Naive thymus-derived CD8-positive, alpha-beta T cell (primary cell): Measurements from ENCODE around the gene FIGN. TPM values are rescaled to one million over a fixed set of nuclear protein-coding genes. Genes with fewer than 3 reads are reported as not detected.

Source experiments
- ATAC-seq, 2 donors: fragments of 150-1000 bp; cut with Tn5 transposase in 1 of 2; sonication (Bioruptor Pico), chemical (Tn5 transposase) in 1 of 2; 1 replicate in 1 of 2; 2 replicates in 1 of 2; pipeline ENCODE4 v1.10.0; 2021; ENCODE audit warnings: mild to moderate bottlenecking in 2 of 2, moderate library complexity in 2 of 2
- POLR2A ChIA-PET: fragments of 350-600 bp; sonication (Branson Sonifier 250); formaldehyde crosslinking; loops from one replicate; lab custom pipeline; 2021; ENCODE audit warnings: antibody characterized with exemption; lab: Charles Lee
- DNase-seq, 10 donors: peaks; one replicate each; pipeline versions ENCODE4 v3.0.0 to v3.0.0-alpha.2; 2020 to 2022
- H3K27ac Mint-ChIP-seq, 10 donors: one replicate each; pipeline ENCODE4 v1.8.0; 2020 to 2022; ENCODE audit warnings: mild to moderate bottlenecking in 10 of 10, mixed read lengths in 10 of 10, moderate library complexity in 4 of 10, inconsistent platforms in 1 of 10
- H3K27me3 Mint-ChIP-seq, 5 donors: one replicate each; pipeline ENCODE4 v1.8.0; 2021 to 2022; ENCODE audit warnings: mixed read lengths in 5 of 5
- H3K36me3 Mint-ChIP-seq, 3 donors: one replicate each; pipeline ENCODE4 v1.8.0; 2020 to 2022; ENCODE audit warnings: mixed read lengths in 3 of 3, mild to moderate bottlenecking in 2 of 3, inconsistent platforms in 1 of 3
- H3K4me1 Mint-ChIP-seq, 4 donors: one replicate each; pipeline ENCODE4 v1.8.0; 2021 to 2022; ENCODE audit warnings: mixed read lengths in 4 of 4
- H3K4me3 Mint-ChIP-seq, 10 donors: one replicate each; pipeline ENCODE4 v1.8.0; 2020 to 2022; ENCODE audit warnings: mild to moderate bottlenecking in 10 of 10, mixed read lengths in 10 of 10, moderate library complexity in 6 of 10, inconsistent platforms in 1 of 10
- H3K9me3 Mint-ChIP-seq, 9 donors: one replicate each; pipeline ENCODE4 v1.8.0; 2020 to 2022; ENCODE audit warnings: mixed read lengths in 9 of 9, mild to moderate bottlenecking in 3 of 9, inconsistent platforms in 1 of 9, moderate library complexity in 1 of 9
- polyA plus RNA-seq, 3 donors: library from polyadenylated mRNA; unstranded; fragments of 300-500 nt; fragmentation: Illumina TruSeq; gene quantifications; one replicate each; pipeline ENCODE4 v1.2.3, GENCODE V29; 2021
- total RNA-seq, 8 experiments: library from RNA in 2 of 8; stranded (reverse) in 2 of 8; gene quantifications; one replicate each; pipeline ENCODE4 v1.2.3 and lab custom pipeline; 2021 to 2026

The FIGN gene
- total and polyA plus RNA-seq, 5 experiments from 2014 or later = not detected

DNA sequence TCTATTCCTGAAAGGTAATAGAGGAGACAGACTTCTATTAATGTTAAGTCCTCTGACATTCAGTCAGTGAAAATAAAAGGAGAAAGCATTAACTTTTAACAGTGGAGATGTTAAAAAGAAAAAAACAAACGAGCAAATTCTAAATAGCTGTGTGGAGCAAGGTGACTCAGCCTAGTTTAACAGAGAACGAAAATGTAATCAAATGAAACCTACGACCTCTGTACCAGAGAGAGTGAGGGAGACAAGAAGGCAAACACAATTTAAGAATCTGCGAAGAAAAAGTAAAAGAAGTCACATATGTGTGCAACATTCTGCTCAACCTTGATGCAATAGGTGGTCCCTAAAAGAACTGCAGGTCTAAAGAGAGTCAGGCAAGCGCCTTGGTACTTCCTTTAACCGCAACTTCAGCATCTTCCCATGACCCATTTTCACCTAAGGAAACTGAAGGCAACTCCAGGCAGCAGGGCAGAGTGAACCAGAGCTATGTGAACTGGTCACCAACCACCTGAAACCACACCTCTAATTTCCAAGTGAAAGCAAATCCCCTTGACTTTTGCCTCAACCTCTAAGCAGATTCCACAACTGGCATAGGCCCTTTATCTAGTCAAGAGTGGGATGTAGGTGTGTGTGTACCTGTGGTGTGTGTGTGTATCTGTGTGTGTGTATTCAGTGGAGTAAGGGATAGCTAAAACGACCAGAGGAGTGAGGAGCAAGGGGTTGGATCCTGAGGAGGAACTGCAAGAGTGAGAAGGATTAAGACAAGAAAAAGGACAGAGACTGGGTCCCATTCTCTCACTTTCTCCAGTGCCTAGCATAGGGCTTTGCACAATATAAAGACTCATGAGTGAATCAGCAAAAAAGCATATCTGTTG lies 43.0 kb downstream of the FIGN start:
- H3K36me3 Mint-ChIP-seq = no peaks in the 10 kb centered on the region
- DNase-seq (no peak), ATAC-seq (no peak)
- no peak overlapping the region for H3K4me3 Mint-ChIP-seq
- peaks cover 0 to 7% (median 0%) of the 10 kb centered on the region in 5 donors for H3K27me3 Mint-ChIP-seq
- no peaks in the 10 kb centered on the region for H3K4me1 Mint-ChIP-seq
- H3K27ac Mint-ChIP-seq = no peak overlapping the region
- peaks cover 0 to 23% (median 2%) of the 10 kb centered on the region in 9 donors for H3K9me3 Mint-ChIP-seq
- POLR2A ChIA-PET = no interaction called here

DNA sequence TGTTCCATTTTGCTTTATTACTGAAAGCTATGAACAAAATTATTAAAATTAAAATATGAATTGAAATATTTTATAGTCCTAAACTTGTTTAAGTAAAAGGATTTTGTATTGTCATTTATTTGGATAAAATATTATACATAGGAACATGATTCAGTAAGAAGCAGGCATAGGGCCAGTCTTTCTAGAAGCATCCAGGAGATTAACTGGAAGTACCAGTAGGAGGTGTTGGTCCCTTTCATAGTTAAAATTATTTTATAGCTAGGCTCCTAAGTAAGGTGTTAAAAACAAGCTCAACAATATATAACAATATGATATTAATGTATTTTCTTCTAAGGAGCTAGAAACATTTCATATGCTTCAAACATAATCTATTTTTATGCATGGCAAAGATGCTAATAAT lies 43.7 kb downstream of the FIGN start:
- Mint-ChIP-seq H3K4me1 (no peaks in the 10 kb centered on the region), H3K27me3 (peaks cover 0 to 7% (median 0%) of the 10 kb centered on the region in 5 donors), H3K9me3 (peaks cover 0 to 24% (median 2%) of the 10 kb centered on the region in 9 donors), H3K4me3 (no peak overlapping the region), H3K36me3 (no peaks in the 10 kb centered on the region), H3K27ac (no peak overlapping the region)
- DNase-seq = no peak
- POLR2A ChIA-PET = no interaction called here
- no peak for ATAC-seq

DNA sequence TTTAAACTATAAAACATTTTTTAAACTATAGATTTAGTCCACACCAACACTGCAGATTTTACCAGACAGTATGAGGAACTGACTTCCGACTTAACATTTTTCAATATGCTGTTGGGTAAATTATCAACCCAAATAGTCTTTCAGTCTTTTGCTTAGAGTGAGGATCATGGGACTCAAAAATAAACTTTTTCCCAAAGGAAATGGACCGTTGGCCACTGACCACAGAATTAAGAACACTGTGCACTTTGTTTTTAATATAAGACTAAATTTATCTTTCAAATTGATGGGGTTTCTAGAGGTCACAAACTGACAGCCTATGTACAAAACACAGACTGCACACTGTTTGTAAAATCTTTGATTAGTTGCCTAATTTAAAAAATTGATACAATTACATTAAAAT lies 44.9 kb downstream of the FIGN start:
- H3K9me3 Mint-ChIP-seq = peaks cover 0 to 24% (median 2%) of the 10 kb centered on the region in 9 donors
- no peaks in the 10 kb centered on the region for H3K36me3 Mint-ChIP-seq
- no peak for ATAC-seq
- no peaks in the 10 kb centered on the region for H3K4me1 Mint-ChIP-seq
- DNase-seq = no peak
- H3K4me3 Mint-ChIP-seq = no peak overlapping the region
- no peak overlapping the region for H3K27ac Mint-ChIP-seq
- POLR2A ChIA-PET = no interaction called here
- H3K27me3 Mint-ChIP-seq = peaks cover 0 to 7% (median 0%) of the 10 kb centered on the region in 5 donors

DNA sequence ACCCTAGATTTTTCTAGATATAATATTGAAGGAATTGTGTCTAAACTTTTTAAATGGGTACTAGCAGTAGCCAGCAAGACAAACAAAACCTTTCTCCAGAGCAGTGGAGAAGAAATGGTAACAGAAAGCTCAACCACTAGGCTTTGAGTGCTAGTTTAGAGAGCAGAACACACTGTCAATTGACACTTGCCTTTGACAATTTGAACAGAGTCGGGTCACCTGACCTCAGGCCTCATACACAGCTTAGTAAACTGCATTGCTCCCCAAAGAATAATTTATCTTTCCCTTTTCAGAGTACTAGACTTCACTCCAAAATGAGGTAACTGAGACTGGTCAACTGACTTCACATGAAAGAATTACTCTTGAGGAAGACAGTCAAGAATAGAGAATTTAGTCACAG lies 48.6 kb downstream of the FIGN start:
- Mint-ChIP-seq H3K4me3 (no peak overlapping the region), H3K27ac (no peak overlapping the region), H3K9me3 (peaks cover 0 to 20% (median 2%) of the 10 kb centered on the region in 9 donors), H3K27me3 (peaks cover 0 to 1% (median 0%) of the 10 kb centered on the region in 5 donors), H3K36me3 (no peaks in the 10 kb centered on the region), H3K4me1 (no peaks in the 10 kb centered on the region)
- POLR2A ChIA-PET = no interaction called here
- no peak for ATAC-seq
- DNase-seq = no peak

DNA sequence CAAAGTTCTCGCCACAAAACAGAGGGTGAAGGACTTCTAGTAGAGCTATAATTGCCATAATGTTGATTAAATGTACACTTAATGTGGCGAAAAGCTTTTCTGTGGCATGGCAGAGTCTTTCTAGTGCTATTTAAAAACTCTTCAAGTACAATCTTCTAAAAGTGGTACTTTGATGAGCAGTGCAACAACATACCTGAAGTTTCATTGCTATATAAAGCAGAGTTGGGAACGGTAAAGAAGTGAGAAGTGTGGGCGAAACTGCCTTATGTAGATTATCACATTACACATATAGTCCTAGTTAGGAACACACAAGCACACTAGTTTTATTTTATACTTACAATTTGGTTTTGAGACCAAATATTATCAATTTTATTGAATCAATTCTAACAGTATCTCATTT lies 49.5 kb downstream of the FIGN start:
- DNase-seq (no peak), ATAC-seq (no peak)
- Mint-ChIP-seq H3K4me1 (no peaks in the 10 kb centered on the region), H3K36me3 (no peaks in the 10 kb centered on the region), H3K9me3 (peaks cover 0 to 20% (median 2%) of the 10 kb centered on the region in 9 donors), H3K27ac (no peak overlapping the region), H3K27me3 (peaks cover 0 to 1% (median 0%) of the 10 kb centered on the region in 5 donors), H3K4me3 (no peak overlapping the region)
- POLR2A ChIA-PET = no interaction called here

DNA sequence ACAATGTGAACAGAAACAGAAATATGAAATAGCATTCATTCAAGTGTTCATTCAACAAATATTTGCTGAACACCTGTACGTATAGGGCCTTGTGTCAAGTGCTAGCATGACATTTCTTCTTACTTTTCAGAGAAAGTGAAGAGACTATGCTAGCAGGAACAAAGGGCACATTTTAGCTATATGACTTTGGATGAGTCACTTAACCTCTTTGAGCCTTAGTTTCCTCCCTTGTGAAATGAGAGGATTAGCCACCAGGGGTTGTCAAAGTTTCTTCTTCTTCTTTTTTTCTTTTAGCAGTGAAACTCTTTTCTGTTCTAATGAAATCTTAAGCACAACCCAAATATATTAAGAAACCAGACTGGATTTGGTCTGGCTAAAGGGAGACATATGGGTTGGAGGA lies 53.1 kb downstream of the FIGN start:
- Mint-ChIP-seq H3K36me3 (no peaks in the 10 kb centered on the region), H3K27ac (no peak overlapping the region), H3K4me1 (no peaks in the 10 kb centered on the region), H3K27me3 (peaks cover 0 to 1% (median 0%) of the 10 kb centered on the region in 5 donors), H3K4me3 (no peak overlapping the region), H3K9me3 (peaks cover 0 to 22% (median 3%) of the 10 kb centered on the region in 9 donors)
- ATAC-seq (no peak), DNase-seq (no peak)
- POLR2A ChIA-PET = no interaction called here

DNA sequence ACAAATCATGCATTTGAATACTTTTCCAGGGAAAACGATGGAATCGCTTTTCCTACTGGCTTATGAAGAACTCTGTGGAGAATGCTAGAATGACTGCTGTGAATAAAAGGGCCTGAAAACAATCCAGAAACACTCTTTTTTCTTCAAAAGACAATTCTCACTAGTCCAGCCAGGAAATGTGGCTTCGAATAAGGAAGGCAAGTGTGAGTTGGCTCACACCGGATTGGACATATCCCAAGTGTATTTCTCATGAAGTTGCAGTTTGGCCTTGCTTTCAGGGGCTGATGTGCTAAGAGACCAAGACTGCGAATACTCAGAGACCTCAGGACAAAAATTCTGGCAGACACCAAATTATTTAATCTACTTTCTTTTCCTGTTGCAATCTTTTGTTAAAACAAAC lies 54.1 kb downstream of the FIGN start:
- Mint-ChIP-seq H3K27me3 (peaks cover 0 to 1% (median 0%) of the 10 kb centered on the region in 5 donors), H3K36me3 (no peaks in the 10 kb centered on the region), H3K4me1 (no peaks in the 10 kb centered on the region), H3K27ac (no peak overlapping the region), H3K9me3 (peaks cover 0 to 22% (median 3%) of the 10 kb centered on the region in 9 donors), H3K4me3 (no peak overlapping the region)
- ATAC-seq = no peak
- POLR2A ChIA-PET = no interaction called here
- no peak for DNase-seq

DNA sequence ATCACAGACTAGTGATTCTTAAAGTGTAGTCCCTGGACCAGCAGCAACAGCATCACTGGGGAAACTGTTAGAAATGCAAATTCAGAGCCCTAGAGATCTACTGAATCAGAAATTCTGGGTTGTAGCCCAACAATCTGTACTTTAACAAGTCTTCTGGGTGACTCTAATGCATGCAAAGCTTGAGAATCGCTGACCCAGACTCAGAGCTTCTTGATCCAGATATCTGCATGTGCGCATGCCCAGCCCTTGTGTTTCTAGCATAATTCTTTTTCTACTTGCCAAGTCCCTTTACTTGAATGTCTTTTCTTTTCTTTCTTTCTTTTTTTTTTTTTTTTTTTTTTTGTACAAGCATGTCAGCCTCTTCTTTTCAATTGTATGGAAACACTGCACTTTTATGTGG lies 60.4 kb downstream of the FIGN start:
- no peak for ATAC-seq
- POLR2A ChIA-PET = no interaction called here
- peaks cover 0 to 8% (median 3%) of the 10 kb centered on the region in 9 donors for H3K9me3 Mint-ChIP-seq
- no peak overlapping the region for H3K4me3 Mint-ChIP-seq
- DNase-seq = no peak
- H3K36me3 Mint-ChIP-seq = no peaks in the 10 kb centered on the region
- no peak overlapping the region for H3K27ac Mint-ChIP-seq
- H3K27me3 Mint-ChIP-seq = no peaks in the 10 kb centered on the region
- no peaks in the 10 kb centered on the region for H3K4me1 Mint-ChIP-seq

DNA sequence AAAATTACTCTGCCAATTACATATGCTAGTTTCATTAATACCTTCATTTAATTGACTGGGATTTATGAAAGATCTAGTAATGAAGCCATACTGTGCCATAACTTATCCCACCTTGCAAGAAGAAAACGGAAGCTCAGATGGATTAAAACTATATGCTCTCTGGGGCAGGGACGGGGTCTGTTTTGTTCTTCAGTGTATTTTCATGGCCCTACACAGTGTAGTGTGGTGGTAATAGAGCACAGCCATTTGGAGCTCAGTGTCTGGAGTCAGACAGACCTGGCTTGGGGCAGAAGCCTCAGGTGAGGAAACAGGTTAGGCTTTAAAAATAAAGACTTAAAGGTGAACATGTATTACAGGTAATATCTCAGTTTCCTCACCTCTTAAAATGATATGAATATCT lies 62.3 kb downstream of the FIGN start:
- H3K27me3 Mint-ChIP-seq = no peaks in the 10 kb centered on the region
- POLR2A ChIA-PET = no interaction called here
- ATAC-seq (no peak), DNase-seq (no peak)
- no peak overlapping the region for H3K27ac Mint-ChIP-seq
- H3K4me3 Mint-ChIP-seq = no peak overlapping the region
- no peaks in the 10 kb centered on the region for H3K36me3 Mint-ChIP-seq
- peaks cover 0 to 8% (median 0%) of the 10 kb centered on the region in 9 donors for H3K9me3 Mint-ChIP-seq
- no peaks in the 10 kb centered on the region for H3K4me1 Mint-ChIP-seq

DNA sequence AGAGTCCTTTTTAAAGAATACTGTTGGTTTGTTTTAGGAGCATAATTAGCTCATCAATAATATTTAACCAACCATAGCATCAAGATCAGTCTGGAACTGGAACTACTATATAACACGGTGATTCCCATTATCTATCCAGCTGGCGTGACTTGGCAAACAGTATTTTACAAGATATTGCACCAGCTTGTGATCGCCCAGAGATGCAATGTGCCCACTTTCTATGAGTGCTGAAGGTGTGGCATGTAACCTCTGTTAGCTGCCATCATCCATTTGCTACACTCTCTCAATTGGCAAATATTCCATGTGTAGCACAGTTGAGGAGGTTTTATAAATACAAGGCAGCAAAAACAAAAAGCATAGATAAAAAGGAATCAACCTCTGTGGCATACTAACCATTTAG lies 64.9 kb downstream of the FIGN start:
- DNase-seq (no peak), ATAC-seq (no peak)
- Mint-ChIP-seq H3K9me3 (peaks cover 0 to 8% (median 0%) of the 10 kb centered on the region in 9 donors), H3K27ac (no peak overlapping the region), H3K4me3 (no peak overlapping the region), H3K27me3 (peaks cover 0 to 2% (median 0%) of the 10 kb centered on the region in 5 donors), H3K4me1 (no peaks in the 10 kb centered on the region), H3K36me3 (no peaks in the 10 kb centered on the region)
- POLR2A ChIA-PET = no interaction called here

DNA sequence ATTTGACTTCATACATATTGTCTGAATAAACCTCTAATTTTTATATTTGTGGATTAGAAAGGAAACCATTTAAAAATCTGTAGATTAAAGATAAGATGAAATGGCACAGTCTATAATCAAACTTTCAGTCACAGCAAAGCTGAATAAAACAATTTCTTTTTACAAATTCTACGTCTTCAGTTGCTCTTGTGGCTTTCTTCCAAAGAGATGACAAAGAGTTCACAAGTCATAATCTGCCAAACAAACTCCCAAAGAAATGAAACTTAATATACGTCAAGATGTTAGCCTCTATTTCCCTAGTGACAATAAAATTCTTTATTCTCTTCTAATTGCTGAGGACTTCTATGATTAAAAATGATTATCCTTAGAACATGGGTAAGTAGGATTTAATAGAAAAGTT lies 66.3 kb downstream of the FIGN start:
- Mint-ChIP-seq H3K27ac (no peak overlapping the region), H3K4me3 (no peak overlapping the region), H3K27me3 (peaks cover 0 to 2% (median 0%) of the 10 kb centered on the region in 5 donors), H3K9me3 (peaks cover 0 to 7% (median 0%) of the 10 kb centered on the region in 9 donors), H3K4me1 (no peaks in the 10 kb centered on the region), H3K36me3 (no peaks in the 10 kb centered on the region)
- ATAC-seq (no peak), DNase-seq (no peak)
- POLR2A ChIA-PET = no interaction called here

DNA sequence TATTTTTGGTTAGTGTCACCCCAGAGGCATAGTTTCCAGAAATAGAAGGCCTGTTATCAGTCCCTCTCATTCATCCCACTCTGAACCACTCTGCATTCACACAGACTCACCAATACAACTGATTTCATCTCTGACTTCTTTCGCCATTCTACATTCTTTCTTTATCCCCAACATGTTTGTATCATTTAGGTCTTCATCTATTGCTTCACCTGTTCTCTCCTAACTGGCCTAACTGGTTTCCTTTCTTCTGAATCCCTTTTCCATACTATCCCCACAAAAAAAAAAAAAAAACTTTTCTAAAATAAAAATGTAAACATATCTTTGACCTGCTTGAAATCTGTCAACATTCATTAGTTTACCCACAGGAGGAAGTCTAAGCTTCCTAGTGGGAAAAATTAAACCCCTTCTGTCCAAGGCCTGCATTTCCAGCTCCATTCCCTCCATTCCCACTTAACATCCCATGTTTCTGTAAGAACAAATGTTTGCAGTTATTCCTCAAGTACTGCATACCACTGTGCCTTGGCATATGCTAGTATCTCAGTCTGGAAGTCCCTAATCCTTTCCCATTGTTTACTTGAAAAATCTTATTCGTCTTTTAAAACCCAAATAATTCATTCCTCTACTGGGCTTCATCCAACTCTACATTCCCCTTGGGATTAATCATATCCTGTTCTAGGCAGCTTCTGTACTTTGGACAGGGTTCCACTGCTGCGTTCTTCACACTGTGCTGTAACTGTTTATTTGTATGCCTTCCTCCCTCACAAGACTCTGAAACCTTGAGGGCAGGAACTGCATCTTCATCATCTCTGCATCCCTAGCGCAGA lies 68.5 kb downstream of the FIGN start:
- no peak for ATAC-seq
- H3K9me3 Mint-ChIP-seq = peaks cover 0 to 17% (median 5%) of the 10 kb centered on the region in 9 donors
- POLR2A ChIA-PET = no interaction called here
- no peak overlapping the region for H3K4me3 Mint-ChIP-seq
- no peaks in the 10 kb centered on the region for H3K4me1 Mint-ChIP-seq
- H3K27ac Mint-ChIP-seq = no peak overlapping the region
- H3K27me3 Mint-ChIP-seq = peaks cover 0 to 2% (median 0%) of the 10 kb centered on the region in 5 donors
- no peaks in the 10 kb centered on the region for H3K36me3 Mint-ChIP-seq
- DNase-seq = no peak

DNA sequence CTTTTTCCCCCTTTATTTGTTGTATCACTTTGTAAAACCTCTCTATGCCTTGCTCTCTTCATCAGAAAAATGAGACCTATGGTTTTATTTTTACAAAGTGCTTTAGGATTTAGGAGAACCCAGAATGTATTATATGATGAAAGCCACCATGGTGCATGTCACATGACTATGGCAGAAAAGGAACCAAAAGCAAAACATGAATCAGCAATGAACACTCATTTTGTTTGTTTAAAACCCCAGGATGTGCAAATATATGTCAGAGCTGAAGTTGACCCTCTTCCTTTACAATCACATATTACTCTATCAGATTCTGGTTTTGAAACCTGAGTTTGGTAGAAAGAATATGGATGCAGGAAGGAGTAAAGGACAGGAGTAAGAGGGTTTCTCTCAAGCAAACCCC lies 70.0 kb downstream of the FIGN start:
- POLR2A ChIA-PET = no interaction called here
- no peak overlapping the region for H3K27ac Mint-ChIP-seq
- ATAC-seq = no peak
- H3K4me1 Mint-ChIP-seq = no peaks in the 10 kb centered on the region
- no peaks in the 10 kb centered on the region for H3K36me3 Mint-ChIP-seq
- DNase-seq = no peak
- peaks cover 0 to 19% (median 9%) of the 10 kb centered on the region in 9 donors for H3K9me3 Mint-ChIP-seq
- H3K27me3 Mint-ChIP-seq = peaks cover 0 to 2% (median 0%) of the 10 kb centered on the region in 5 donors
- no peak overlapping the region for H3K4me3 Mint-ChIP-seq
